HG03354 (cell line): Measurements from ENCODE around the gene IRX2.

Experiments used
- ATAC-seq: cut with Tn5 transposase; IDR thresholded peaks from one replicate; pipeline ENCODE4 v1.9.1; 2021; ENCODE audit warnings: mild to moderate bottlenecking; ENCODE audit not compliant: unreplicated experiment, poor library complexity, severe bottlenecking

The IRX2 gene

GRCh38 chr5:2742921-2743679 lies 8.4 kb downstream of the IRX2 start:
- no peak for ATAC-seq

GRCh38 chr5:2741956-2742355 lies 9.5 kb downstream of the IRX2 start:
- ATAC-seq = no peak

- ATAC-seq = no peak
Observed at GRCh38 chr5:2740876-2741555, 10.5 kb downstream of the IRX2 start.

GRCh38 chr5:2740051-2740875 lies 11.2 kb downstream of the IRX2 start:
- ATAC-seq = no peak

- ATAC-seq = no peak
Observed at GRCh38 chr5:2739360-2740050, 12.0 kb downstream of the IRX2 start.

GRCh38 chr5:2738700-2739359 lies 12.6 kb downstream of the IRX2 start:
- ATAC-seq = no peak

GRCh38 chr5:2738156-2738699 lies 13.2 kb downstream of the IRX2 start:
- ATAC-seq = no peak

- ATAC-seq = no peak
Observed at GRCh38 chr5:2737273-2738155, 14.0 kb downstream of the IRX2 start.

- no peak for ATAC-seq
Observed at GRCh38 chr5:2736872-2737271, 14.6 kb downstream of the IRX2 start.

GRCh38 chr5:2735996-2736395 lies 15.5 kb downstream of the IRX2 start:
- no peak for ATAC-seq

GRCh38 chr5:2732850-2733249 lies 18.6 kb downstream of the IRX2 start:
- ATAC-seq = no peak

- ATAC-seq = no peak
Observed at GRCh38 chr5:2732004-2732403, 19.5 kb downstream of the IRX2 start.

- no peak for ATAC-seq
Observed at GRCh38 chr5:2729189-2729588, 22.3 kb downstream of the IRX2 start.

GRCh38 chr5:2727550-2727949 lies 23.9 kb downstream of the IRX2 start:
- no peak for ATAC-seq

GRCh38 chr5:2725980-2726765 lies 25.3 kb downstream of the IRX2 start:
- ATAC-seq = no peak

- ATAC-seq = no peak
Observed at GRCh38 chr5:2724831-2725230, 26.6 kb downstream of the IRX2 start.

GRCh38 chr5:2724031-2724581 lies 27.4 kb downstream of the IRX2 start:
- ATAC-seq = no peak
